ENCODE data around the gene ADARB2.
"Not testable (repeated sequence)": the region's sequence is repeated elsewhere in the genome, so short reads cannot be mapped to it uniquely, and the experiment has no call there.

The ADARB2 gene

DNA sequence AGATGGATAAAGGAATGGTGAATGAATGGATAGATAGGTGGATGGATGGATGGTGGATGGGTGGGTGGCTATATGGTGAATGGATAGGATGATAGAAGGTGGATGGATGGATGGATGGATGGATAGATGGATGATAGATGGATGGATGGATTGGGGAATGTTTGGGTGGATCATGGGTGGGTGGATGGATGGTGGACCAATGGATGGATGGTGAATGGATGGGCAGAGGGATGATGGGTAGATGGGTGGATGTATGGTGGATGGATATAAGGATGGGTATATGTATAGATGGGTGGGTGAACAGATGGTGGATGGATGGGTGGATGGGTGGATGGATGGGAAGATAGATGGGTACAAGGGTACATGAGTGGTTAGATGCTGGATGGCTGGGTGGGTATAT lies 322.4 kb downstream of the ADARB2 start:
- DNase-seq = no peak

DNA sequence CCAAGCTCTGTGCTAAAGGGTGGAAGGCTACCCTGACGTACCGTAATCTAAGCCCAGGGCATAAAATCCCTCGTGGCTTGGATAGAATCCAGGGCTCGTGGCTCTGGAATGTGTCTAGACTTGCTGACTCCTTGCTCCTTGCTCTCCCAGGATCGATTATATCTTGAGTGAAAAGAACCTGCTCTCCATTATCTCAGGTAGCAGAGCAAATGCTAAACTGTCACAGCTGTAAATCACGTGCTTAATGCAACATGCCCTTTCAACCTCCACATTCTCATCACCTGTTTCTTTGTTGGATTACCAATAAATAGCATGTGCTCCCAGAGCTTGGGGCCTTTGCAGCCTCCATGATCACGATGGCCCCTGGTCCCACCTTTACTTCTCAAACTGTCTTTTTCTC lies 323.0 kb downstream of the ADARB2 start:
- DNase-seq = not testable (repeated sequence)

DNA sequence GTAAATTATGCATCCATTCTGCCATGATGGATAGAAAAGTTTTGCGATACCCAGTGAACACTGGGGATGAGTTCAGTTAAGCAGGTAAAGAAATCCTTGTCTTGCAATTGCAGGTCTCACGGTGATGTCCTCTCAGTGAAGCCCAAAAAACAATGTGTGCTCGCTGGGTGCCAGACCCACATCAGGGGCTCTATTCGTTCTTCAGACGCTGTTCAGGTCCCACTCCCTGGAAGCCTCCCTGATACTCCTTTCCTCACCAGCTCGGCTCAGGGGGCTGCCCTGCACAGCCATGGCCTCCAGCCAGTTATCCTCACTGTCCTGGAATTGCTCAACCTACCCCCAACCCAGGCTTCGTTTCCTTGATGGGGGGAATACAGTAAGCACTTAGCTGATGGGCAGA lies 323.5 kb downstream of the ADARB2 start:
- no peak for DNase-seq

DNA sequence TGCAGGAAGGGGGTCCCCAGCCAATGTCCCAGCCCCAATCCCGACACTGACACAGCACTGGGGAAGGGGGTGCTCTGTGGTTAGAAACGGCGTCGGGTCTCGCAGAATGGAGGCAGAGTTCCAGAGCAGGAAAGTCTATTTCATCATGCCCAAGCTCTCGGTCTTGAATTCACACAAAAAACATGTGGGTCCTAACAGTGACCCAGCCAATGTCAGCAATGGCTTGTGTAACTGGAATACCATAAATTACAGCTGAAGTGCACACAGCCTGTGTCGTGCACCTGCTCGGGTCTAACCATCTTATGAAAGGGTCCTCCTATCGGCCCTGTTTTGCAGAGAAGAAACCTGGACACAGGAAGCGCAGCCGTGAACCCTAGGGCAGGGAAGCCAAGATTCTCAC lies 324.1 kb downstream of the ADARB2 start:
- no peak for DNase-seq

DNA sequence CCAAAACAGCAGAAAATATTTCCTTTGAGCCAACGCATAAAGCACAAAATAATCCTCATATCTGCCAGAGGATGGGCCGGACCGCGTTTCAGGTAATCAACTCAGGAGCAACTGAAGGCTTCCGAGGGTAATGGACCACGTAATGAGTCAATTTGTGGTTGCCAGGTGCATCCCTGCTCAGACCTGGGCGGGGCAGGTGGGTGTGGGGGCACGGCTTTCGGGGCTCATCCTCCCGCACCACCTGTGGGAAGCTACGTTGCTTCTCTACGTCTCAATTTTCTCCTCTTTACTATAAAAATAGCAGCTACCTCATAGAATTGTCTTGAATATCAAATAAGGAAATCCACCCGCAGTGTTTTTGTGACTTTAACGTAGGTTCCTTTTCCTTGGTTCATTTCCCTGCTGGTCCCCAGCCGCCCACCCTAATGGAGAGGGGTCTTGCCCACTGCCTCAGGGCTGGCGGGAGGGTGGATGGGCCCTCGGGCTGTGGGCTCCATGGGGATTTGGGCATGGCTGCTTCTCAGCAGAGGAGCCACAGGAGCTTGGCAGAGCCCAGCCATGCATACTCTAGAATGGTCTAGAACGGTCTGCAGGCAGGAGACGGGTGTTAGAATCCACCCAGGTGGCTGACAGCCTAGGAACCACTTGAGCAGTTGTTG lies 324.7 kb downstream of the ADARB2 start:
- no peak for DNase-seq

DNA sequence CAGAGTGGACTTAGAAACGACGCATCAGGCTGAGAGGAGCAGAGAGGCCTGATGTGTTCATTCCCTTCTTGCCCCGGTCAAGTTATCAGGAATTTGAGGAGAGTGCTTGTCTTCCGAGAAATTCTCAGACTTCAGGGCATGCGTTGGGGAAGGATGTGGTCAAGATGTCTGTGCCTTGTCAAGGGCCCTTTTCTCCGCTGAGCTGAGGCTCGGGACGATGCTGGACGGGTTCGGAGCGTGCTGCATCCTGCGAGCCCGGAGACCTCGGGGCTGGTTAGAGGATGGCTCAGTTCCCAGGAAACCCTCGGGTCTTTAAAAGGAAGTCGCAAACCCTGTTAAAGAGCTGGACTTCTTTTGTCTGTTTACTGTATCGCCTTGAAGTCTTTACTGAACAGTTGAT lies 325.4 kb downstream of the ADARB2 start:
- no peak for DNase-seq

DNA sequence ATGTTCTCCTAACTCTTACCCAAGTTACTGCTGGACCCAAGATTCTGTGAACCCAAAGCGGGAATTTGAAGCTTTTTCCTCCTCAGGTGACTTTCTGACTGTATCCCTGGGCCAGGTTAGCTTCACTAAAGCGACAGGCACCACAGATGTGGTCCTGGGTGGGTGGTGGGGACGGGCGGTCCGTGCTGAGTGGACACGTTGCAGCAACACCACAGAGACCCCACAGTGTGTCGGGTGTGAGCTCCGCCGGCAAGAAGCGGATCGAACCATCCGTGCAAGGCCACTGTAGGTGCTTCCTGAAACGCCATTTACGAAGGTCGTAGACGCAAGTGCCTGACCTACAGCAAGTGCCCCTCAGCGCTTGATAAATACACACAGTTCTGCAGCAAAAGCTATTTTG lies 325.9 kb downstream of the ADARB2 start:
- no peak for DNase-seq

DNA sequence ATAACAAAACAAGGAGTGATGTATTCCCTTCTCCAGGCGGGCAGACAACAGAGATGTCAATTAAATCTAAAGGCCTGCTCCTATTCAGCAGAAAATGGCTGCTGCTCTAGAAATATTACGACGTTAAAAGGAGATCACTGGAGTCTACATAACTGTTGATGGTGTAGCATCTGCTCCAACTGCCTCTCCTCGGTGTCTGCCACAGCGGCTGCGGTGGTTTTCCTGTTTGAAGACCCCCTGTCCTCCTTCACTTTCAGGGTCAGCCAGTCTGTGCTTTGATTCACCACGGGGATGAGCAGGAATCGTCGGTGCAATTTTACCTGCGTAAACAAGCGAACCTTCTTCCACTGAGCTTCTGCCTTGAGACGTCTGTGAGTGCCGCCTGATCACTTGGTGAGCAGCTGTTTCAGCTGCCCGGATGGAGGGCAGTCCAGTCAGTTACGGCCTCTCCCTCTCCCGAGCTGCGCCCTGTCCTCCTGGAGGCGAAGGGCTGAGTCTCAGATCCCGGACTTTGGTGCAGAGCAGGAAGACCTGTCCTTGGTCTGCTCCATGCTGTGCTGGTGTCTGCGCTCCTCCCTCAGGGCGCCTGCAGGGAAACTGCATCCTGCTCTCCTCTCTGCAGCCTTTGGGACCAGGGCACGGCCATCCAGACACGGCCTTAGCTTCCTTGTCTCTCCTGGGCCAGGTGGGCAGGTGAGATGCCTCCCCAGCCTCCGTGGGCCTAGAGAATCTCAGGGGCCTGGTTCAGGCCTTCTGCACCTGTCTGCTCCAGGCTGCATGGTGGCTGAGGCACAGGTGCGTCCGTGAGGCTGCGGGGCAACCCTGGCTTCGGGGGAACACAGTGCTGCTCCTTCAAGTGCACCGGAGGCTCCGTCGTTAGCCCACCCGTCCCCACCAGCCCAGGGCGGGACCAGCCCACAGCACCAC lies 326.6 kb downstream of the ADARB2 start:
- DNase-seq = no peak

DNA sequence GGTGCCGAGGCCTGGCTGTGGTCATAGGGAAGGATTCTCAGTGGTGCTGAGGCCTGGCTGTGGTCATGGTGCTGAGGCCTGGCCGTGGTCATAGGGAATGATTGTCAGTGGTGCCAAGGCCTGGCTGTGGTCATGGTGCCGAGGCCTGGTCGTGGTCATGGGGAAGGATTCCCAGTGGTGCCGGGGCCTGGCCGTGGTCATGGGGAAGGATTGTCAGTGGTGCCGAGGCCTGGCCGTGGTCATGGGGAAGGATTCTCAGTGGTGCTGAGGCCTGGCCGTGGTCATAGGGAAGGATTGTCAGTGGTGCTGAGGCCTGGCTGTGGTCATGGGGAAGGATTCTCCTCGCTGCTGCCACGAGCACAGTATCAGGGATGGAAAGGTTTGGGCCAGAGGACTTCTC lies 327.3 kb downstream of the ADARB2 start:
- no peak for DNase-seq

DNA sequence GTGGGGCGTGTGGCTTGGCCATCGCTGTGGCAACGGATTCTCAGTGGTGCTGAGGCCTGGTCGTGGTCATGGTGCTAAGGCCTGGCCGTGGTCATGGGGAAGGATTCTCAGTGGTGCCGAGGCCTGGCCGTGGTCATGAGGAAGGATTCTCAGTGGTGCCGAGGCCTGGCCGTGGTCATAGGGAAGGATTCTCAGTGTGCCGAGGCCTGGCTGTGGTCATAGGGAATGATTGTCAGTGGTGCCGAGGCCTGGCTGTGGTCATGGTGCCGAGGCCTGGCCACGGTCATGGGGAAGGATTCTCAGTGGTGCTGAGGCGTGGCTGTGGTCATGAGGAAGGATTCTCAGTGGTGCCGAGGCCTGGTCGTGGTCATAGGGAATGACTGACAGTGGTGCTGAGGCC lies 327.9 kb downstream of the ADARB2 start:
- DNase-seq = no peak

DNA sequence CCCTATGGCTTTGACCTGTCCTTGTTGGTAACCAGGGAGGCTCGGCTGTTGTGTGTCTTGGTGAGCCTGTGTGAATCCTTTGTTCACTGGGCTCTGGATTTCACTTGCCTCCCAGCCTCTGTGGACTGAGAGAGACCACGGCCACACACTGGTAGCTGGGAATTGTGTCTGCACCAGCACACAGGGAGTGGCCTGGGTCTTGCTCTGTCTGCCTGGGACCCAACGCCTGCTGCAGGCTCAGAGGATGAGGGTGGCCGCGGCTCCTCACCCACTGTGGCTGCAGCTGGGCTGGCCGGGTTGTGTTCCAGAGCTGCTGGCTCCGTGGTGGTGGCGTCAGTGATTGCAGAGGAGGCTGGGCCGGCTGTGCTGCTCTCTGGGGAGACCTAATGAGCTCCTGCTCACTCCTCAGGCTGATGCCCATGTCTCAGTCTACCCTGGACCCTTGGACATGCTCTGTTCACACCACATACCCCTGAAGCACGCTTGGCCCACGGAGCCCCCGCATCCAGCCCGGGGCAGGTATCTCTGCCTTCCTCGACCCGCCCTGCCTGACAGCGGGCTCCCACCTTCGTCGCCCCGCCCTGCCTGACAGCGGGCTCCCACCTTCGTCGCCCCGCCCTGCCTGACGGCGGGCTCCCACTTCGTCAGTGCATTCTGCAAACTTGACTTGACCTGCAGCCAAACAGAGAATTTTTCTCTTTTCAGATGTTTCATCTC lies 328.5 kb downstream of the ADARB2 start:
- DNase-seq = no peak

DNA sequence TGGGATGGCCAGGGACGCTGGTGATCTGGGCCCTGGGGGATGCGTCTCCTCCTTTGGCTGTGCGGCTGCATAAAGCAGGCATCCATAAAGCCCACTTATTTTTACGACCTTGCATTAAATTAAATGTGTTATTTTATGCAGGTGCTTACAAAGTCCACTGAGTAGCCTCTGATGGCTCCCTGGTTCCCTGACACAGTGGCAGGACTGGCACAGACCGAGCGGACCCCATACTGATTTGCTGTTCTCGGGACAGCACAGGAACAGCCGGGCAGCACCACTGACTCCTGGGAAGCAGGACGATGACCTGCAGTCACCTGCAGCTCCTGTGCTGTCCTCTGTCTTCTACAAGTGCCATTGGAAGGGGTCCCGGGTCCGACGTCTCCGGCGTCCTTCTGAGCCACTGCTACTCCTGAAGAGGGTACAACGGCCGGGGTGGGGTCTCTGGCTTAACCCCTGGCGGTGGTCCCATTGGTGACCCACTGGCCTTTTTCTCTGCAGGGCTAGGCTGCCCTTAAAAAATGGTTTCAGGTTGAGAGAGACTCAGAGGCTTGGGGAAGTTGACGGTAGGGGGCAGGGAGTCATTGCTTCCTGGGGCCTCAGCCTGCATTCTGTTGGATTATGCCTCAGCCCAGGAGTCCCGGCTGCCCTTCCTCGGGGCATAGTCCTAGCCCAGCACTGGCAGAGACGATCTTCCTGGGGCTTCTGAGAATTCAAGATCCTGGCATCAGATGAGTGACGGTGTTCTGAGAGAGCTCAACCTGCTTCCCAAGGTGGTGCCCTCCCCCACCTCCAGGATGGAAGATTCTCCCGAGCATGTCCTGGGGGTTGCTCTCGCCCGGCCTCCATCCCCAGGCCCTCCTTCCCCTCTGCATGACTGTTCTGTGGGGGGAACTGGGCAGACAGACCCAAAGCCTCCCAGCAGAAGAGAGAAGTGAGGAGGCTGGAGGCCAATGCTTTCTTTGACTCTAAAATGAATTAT lies 330.1 kb downstream of the ADARB2 start:
- DNase-seq = no peak

DNA sequence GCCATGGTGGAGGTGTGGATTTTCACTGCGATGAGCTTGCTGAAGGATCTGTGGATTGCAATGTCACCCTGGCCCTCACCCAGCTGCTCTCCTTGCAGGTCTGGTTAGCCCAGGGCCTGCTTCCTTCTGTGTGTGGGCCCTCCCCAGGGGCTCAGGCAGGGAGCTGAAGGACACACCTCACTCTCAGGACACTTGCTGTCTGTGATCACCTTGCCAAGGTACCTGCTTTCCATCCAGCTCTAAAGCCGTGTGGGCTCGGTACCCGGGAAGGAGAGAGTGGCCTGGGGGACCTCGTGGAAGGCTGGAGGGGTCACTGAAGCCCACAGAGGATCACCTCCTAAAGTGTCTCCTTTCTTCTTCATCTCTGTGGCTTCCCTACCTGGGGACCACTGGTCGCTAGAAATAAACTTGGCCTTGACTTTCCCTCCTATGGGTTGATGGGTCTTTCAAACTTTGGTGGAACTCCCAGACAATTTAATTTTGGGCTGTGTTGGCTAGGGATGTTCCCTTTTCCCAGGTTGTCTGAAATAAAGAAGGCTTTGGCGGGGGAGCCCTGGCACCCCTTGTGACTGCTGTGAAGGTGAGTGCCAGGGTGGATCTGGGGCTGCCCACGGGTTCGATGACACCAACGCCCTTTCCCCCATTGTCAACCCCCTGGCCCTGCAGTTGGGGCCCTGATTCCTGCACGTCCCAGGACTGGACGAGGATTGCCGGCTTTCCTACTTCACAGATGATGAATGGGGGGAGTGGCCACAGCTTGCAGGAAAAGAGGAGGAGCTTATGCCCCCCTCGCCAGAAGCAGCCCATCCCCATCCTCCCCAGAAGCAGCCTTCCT lies 331.0 kb downstream of the ADARB2 start:
- no peak for DNase-seq

DNA sequence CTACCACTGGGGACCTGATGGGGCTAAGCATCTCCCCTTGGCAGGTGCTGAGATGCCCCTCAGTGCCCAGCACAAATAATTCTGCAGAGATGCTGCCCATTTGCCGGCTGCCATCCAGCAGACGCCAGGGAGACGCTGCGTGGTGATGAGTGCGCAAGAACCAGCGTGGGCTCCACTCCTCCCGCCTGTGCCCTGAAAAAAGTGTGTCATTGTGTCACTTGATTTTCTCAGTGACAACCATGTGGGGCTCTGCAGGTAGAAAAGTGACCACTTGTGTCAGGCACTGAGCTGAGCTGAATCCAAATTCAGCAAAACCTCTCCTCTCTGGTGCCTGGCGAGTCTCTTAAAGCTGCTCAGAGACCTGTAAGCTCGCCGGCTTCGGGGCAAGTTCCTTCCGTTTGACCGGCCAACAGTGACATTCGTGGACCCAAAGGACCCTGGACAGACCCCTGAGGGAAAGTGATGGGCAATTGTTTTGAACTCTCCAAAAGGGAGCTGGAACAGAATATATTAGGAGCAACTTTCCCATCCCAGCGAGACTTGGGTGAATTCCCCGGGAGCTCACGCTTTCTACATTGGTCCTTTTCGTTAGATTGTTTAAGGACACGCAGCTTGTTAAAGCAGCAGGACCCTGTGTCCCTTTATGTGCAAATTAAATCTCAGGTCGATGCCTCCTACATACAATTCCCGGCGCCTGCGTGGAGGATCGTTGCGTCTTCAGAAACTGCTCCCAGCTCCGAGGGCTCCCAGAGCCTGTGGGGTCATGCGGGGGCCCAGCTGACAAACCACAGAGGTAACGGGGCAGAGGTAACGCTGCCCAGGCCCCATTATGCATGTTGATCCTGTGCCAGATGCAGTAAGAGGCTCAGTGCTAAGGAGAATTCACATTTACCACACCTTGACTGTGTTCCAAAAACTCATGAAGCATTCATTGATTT lies 332.7 kb downstream of the ADARB2 start:
- no peak for DNase-seq

DNA sequence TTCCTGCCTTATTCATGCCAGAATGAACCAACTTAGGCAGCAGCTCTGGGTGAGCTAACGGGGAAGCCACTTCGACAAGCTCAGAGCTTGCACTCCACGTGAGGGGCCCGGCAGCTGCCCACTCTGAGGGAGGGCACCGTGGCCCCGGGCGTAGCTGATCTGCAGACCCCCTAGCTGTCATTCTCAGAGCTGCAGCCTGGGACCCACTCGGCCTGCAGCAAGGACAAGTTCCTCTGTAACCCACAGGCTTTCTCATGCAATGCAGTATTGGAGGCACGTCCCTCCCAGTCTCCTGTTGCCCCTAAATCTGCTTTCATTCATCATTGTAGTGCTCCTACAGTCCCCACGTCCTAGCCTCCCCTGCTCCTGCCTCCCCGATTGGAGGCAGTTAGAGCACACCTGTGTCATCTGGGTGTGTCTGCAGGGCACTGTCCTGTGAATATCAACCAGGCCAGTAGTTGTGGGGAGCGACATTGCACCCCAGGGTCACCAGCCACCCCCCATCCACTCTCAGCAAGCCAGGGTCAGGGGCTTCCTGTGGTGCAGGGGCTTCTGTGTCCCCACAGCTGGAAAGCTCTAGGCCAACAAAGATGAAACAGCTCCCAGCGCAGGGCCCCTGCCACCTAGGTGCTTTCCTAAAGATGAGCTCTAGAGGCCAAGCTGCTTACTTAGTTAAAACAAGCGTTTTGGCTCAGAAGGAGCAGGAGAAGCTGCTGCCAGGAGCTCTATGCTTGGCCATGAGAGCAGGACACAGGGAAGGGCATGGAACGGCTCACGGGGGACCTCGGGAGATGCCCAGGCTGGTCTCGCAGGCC lies 333.6 kb downstream of the ADARB2 start:
- DNase-seq = no peak

DNA sequence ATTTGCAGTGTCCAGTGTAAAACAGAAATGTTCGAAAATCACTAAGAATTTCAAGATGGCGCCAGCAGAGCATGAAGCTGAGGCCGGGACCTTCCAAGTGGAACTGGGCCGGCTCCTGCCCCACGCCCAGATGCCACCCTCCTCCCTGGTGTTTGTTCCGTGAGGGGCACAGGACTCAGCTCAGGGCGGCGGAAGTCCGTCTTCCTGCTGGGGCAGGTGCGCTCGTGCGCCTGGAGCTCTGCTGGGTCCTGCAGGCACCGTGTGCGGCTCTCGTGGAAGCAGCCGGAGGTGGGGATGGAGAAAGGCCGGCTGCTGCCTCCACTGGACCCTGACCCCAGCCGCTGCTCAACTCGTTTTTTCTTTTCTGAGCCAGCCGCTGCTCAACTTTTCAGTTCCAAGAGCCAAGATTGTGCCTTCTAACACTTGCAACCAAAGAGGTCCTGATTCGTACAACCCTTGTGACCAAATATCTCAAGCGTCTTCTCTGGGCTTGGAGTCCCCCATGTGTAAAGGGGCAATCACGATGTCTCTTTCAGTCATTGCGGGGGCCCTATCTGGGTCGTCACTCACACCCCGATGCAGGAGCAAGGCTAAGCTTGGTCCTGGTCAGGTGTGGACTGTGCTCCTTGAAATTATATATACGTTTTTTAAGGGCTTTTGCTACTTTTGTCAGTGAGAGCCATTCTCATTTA lies 334.4 kb downstream of the ADARB2 start:
- no peak for DNase-seq

DNA sequence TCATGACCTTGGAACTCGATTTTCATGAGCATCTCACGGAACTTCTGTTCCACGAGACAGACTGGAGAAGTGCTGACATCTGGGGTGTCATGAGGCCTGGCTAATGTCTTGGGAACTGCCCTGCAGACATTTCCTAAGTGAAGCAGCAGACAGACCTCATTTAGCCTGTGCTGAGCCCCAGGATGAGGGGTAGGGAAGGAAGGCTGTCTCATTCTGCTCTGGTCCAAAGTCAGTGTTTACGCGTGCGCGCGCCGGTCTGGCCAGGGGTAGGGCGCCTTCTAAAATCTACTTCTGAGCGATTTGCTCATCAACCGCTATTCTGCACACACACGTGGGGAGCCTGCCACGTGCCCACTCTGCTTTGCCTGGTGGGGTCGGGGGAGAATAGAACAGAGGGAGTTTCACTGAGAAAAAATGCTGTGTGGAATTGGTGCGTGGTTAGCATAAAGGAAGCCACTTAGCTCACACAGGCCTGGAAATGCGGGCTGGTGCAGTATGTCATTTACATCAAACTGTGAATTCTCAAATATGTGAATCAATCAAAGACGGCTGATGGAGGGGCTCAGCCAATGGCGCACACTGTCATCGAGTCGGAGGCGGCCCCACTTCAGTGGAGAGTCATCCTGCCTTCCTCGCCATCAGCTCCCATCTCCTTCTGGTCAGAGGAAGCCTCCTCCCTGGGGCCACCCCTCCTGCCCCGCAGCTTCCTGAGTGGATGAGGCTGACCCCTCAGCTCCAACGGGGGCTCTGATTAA lies 335.1 kb downstream of the ADARB2 start:
- no peak for DNase-seq

Data from CD4-positive, alpha-beta T cell treated with Interleukin-15 for 1 hour (primary cell).